Measurements from ENCODE around the gene TEDDM1. TPM values are rescaled to one million over a fixed set of nuclear protein-coding genes. Genes with fewer than 3 reads are reported as not detected.
"Not testable (repeated sequence)": the region's sequence is repeated elsewhere in the genome, so short reads cannot be mapped to it uniquely, and the experiment has no call there.

Gene TEDDM1, protein sequence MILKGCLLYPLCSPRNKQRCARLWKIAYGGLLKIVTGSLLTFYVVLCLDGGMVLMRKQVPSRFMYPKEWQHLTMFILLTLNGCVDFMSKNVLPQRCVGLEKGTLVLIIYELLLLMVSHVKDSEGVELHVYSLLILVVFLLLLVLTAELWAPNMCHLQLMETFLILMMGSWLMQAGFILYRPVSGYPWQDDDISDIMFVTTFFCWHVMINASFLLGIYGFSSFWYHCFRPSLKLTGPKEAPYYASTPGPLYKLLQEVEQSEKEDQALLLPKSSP
- total RNA-seq = not detected in 2 replicates

DNA sequence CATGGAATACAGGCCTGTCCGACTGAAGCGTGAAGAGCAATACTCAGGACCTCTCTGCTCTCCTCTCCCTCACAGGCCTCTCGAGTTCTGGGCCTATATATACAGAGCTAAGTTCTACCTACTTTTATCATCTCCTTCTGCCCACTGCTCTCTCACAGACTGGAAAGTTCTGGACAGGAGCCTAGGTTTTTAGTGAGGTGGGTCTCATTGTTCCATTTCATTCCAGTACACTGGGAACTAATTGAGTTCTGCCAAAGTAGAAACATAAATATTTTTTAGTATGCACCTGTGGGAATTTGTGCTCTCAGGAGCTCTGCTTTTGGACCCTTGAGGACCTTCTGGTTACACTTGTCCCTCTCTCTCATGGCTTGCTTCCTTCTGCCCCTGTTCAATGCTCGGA is at the start of gene TEDDM1:
Gene TEDDM1, minus strand, starts transcription at position 101 of the 400 bp plus-strand sequence. CDS start 182 bp downstream, outside the sequence.
- DNase-seq (ENCODE audit: low read depth) = no peak

DNA sequence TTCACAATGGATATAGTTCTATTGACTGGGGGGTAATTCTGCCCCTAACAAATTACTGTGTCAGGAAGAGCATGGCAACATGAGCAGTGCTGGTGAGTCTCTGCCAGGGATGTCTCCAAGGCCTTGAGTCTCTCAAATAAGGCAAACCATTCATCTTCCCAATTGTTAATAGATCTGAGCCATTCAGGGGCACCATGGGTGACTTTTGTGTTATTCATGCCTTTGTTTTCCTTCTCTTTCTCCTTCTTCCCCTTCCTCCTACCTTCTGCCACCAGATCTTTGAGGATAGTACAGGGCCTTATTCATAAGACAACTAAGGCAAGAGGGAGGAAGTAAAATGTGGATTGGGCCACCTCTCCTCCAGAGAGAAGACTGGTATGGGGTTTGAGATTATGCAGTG is 49.6 kb upstream of the TEDDM1 start, which contains the start of gene RGSL1:
Gene RGSL1, plus strand, starts transcription at position 60 of the 400 bp plus-strand sequence. Its CDS starts 20 bp downstream, at position 80.
- no peak for DNase-seq (ENCODE audit: low read depth)

DNA sequence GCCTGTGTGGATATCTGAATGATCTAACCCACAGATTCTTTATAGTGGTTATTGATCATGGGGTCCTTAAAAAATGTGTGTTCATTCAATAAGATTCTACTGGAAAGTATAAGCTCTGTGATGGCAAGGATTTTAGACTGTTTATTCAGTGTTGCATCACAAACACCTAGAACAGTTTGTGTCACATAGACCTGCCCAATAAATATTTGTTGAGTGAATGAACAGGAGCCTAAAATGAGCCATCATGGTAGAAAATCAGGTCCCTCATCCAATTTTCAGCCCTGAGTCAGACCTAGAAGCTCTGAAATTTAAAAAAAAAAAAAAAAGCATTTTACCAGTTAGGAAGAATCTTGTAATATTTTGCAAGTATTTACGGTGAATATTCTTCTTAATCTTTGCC is 47.2 kb upstream of the TEDDM1 start:
- DNase-seq (ENCODE audit: low read depth) = no peak

DNA sequence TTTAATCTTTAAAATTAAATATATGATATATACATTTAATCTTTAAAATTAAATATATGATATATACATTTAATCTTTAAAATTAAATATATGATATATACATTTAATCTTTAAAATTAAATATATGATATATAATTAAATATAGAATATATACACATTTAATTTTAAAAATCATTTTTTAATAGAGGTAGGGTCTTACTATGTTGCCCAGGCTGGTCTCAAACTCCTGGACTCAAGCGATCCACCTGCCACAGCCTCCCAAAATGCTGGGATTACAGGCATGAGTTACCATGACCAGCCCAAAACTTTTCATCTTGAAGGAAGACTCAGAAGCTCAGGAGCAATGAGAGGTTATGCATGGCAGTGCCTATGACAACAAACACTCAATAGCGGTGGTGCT is 46.7 kb upstream of the TEDDM1 start:
- DNase-seq (ENCODE audit: low read depth) = not testable (repeated sequence)

DNA sequence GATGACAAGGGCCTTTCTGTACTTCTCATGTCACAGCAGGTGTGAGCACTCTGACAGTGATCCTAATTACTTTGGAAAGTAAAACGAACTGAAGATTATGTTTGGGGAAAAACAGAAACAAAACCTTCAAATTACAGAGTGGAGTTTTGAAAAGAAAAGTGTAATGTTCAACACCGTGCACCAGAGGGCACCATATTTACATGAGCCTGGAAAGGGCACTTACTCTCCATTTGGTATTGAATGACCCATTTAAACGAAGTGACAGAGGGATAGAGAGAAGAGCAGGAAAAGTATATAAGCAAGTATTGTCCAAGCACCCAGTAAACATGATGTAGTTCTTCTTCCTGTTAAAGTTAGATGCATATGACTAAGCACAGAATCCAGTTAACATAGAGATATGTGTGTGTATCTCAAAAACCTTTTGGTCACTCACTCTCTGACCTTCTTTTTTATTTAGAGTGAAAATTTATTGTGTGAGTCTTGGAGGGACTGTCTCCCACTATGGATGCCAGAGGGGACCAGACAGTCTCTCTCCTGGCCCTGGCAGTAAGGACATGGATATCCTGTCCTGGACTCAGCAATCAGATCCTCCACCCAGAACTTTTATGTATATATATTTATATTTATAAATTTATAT is 45.7 kb upstream of the TEDDM1 start:
- DNase-seq (ENCODE audit: low read depth) = peak; percentile 49

DNA sequence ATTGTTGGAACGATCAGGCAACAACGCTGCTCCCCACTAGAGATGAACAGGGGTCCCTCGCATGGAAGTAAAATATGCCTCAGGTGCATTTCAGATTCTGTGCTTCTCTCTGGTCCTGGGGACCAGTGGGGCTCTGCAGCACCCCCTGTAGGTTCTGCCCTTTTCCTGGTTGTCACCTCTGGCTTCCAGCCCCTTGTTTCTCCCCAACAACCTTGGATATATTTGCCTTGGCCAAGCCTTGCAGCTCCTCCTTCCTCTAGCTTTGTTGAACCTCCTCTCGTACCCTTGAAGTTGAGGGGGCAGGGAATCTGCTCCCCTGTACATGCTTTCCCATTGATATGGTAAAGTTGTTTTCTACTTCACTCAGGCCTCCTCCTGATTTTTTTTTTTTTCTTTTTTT is 44.0 kb upstream of the TEDDM1 start:
- DNase-seq (ENCODE audit: low read depth) = no peak

DNA sequence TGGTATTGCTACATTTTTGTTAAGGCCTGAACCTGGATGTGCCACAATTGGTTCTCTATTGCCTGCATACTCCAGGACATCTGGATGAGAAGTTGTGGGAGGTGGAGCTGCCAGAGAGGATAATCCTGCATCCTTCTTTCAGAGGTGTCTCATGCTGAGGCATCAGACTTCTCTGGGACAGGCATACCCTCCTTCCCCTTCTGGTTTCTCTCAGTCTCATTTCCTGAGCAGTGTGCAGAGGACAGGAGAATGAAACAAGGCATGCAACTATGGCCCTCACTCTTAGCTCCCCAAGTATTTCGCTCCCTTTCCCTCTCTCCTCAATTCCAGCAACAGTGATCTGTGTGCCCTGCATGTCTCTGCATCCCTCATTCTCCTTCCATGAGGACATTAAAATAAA is 41.9 kb upstream of the TEDDM1 start:
- DNase-seq (ENCODE audit: low read depth) = no peak

DNA sequence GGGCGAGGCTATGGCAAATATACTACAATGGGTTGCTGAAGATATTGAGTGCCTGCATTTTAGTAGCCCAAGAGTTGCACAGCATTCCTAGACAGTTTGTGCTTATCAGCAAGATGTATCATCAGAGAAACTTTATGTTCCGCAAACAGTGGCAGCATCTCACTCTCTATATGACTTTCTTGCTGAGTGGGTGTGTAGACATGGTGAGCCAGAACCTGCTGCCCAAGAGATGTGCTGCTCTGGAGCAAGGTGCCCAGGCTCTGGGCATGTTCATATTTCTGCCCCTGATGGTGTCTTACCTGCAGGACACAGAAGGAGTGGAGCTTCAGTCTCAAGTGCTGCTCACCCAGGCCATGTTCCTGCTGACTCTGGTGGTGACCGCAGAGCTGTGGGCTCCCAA is 41.3 kb upstream of the TEDDM1 start:
- DNase-seq (ENCODE audit: low read depth) = no peak

DNA sequence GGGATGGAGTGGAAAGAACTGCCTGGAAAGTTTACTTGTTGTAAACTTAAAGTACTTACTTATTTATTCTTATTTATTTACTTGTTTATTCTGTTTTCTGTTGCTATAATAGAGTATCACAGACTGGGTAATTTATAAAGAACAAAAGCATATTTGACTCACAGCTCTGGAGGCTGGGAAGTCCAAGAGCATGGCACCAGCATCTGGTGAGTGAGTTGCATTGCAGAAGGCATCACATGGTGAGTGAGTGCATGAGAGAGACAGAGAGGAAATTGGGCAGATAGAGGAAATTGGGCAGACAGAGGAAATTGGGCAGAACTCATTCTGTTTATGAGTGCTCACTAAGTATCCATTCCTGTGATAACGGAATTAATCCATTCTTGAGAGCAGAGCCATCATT is 37.9 kb upstream of the TEDDM1 start:
- no peak for DNase-seq (ENCODE audit: low read depth)

DNA sequence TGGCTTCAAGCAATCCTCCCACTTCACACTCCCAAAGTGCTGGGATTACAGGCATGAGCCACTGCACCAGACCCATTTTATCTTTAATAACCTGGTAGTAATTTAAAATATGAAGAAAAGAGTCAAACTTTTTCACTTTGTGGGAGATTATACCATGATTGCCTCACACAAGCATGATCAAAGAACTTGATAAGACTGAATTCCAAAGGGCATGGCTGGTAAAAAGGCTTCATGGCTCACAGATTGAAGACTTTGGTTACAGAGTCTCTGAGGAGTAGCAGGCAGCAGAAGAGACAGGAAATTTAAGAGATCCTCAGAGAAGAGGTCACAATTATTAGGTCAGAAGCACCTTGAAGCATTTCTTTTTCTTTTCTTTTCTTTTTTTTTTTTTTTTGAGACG is 33.1 kb upstream of the TEDDM1 start:
- no peak for DNase-seq (ENCODE audit: low read depth)

DNA sequence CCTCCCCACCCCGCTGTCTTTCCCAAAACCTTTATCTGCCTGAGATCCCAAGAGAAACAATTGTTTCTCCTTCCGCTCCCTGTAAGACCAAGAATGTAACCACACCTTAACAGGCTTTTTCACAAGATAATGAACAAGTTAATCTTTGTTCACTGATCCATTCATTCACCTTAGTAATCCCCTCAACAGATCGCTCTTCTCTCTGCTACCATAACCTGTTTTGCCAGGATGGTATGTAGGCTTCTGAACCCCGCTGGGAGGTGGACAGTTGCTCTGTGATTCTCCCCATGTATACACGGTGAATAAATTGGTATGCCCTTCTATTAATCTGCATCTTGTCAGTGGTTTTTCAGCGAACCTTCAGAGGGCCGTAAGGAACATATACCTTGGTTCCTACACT is 30.8 kb upstream of the TEDDM1 start:
- no peak for DNase-seq (ENCODE audit: low read depth)

DNA sequence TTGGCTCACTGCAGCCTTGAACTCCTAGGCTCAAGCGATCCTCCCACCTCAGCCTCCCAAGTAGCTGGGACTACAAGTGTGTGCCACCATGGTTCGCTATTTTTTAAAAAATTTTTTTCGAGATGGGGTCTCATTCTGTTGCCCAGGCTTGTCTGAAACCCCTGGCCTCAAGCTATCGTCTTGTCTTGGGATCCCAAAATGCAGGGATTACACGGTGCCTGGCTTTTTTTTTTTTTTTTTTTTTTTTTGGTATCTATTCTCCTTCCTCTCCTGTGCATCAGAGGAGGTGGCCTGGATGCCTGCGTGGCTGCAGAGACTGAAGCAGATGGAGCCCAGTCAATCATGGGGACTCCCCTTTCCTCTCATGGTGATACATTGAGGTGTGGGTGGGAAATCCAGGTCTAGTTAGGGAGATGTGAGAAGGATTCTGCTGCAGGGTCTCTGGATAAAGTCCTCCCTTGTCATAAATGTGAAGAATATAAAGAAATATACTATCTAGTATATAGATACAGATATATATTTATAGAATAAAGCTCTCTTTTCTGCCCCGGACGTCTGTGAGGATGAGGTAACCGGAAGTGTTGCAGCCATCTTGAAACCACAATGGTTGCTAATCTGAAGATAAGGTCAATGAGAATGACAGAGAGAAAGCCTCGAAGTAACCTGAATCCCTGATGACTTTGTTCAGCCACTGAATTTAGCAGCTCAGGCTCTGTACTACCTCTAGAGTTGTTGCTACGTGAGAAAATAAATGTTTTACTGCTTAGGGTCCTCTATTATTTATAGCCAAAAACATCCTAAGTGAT is 30.0 kb upstream of the TEDDM1 start:
- no peak for DNase-seq (ENCODE audit: low read depth)

DNA sequence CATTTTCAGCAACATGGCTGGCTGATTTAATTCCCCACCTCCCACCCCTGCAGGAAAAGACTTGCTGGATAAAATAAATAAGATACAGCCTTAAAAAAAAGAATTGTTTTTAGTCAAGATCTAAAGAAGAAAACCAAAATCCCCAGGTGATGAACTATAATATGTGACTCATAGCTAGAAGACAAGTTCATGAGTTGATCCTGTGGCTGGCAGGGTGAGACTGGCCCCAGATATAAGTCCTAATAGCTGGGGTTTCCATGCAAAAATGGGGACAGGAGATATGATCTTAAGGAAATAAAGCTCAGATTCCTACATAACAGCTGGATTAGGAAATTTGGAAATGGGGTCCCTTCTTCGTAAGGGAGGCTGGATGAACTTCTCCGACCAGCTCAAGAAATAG is 27.6 kb upstream of the TEDDM1 start:
- no peak for DNase-seq (ENCODE audit: low read depth)

DNA sequence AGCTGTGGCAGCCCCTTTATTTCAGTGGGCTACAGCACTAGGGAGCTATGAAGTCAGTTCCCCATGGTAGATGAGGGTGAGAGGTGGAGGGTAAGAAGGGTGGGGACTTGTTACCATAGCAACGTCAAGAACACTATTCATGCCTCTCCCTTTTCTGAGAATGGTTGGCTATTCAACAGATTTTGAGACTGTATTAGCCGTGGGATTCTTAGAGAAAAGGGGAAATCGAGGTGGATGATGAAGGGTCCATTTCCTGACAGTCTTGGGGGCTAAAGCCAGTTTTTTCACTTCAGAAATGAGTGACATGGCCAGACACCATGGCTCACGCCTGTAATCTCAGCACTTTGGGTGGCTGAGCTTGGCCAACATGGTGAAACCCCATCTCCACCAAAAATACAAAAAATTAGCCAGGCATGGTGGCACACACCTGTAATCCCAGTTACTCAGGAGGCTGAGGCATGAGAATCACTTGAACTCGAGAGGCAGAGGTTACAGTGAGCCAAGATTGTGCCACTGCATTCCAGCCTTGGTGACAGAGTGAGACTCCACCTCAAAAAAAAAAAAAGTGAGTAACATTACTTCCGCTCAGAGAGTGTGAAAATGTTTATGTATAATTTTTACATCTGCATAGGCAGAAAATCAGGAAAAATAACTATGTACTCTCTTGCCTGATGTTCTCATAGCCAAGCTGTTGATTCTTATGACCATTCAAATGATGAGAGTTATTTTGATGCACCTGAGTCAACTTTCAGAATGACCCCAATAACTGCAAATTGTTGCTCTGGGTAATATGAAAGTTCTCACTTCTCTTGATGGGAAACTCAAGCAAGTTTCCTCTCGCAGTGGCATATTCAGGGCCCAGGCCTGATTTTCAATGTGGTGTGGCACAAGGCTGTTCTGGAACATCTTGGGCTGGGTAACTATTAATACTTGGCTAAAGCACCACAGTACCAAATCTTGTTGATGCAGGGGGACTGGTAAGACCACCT is 26.3 kb upstream of the TEDDM1 start:
- DNase-seq (ENCODE audit: low read depth) = no peak

DNA sequence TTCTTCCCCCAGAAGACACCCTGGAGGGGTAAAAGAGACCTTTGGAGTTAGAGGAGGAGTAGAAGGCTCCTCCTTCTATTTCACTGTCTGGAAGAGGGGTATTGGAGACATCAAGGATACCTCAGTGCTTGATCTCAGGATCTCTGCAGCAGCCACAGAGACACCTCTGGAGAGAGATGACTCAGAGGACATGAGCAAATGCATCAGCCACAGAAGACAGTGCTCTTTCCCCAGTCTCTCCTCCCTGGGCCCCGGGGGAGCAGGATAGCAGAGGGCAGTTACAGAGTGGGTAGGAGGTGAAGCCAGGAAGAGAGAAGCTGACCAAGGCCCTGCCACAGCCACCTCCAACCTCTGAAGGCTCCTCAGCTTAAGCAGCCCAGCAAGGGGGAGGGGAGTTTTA is 15.3 kb upstream of the TEDDM1 start:
- no peak for DNase-seq (ENCODE audit: low read depth)

DNA sequence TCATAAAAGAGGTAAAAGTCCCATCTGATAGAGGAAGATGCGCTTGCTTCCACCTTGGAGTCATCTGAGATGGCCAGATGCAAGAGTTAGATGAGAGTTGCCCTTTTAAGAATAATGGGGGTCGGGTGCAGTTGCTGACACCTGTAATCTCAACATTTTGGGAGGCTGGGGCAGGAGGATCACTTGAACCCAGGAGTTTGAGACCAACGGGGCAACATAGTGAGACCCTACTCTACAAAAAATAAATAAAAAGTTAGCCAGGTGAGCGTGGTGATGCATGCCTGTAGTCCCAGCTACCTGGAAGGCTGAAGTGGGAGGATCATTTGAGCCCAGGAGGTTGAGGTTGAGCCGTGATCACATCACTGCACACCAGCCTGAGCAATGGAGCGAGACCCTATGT is 13.5 kb upstream of the TEDDM1 start:
- no peak for DNase-seq (ENCODE audit: low read depth)

DNA sequence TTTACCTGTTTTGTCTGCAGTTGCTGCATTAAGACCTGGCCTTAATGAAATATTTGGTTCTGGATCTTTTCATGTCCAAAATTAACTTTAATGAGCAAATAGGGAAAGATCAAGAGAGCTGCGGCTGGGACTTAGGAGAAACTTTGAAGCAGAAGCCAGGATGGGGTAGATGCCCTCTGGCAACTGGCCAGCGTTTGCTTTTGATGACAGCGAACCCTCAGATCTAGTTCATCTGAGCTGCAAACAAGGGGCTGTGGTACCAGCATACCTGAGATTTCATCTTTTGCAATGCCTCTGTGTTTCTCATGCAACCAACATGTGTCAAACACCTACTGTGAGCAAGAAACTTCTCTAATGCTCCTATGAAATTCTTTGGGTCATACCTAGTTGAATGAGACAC is 13.0 kb upstream of the TEDDM1 start:
- DNase-seq (ENCODE audit: low read depth) = no peak

DNA sequence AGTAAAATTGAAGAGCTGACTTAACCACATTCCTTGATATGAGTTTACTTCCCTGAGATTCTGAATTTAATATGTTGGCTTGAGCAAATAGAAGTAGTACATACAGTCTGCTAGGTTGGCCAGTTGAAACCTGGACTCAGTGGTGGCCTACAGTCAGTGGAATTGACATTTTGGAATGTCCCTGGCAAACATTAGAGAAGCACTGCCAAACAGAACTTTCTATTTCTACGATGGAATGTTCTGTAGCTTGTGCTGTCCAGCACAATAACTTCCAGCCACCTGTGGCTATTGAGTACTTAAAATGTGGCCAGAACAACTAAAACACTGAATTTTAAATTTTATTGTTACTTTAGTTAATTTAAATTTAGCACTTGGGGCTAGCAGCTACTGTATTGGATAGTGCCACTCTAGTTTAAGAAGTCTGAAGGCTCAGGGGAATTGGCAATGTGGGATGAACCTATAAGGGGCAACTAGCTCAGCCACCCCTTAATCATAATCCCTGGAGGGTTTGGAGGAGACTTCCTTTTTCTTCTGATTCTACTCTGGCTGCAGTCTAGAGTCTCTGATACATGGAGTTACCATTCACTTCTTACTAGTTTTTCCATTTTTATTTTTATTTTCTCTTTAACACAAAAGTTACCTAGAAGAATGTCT is 10.3 kb upstream of the TEDDM1 start:
- no peak for DNase-seq (ENCODE audit: low read depth)

DNA sequence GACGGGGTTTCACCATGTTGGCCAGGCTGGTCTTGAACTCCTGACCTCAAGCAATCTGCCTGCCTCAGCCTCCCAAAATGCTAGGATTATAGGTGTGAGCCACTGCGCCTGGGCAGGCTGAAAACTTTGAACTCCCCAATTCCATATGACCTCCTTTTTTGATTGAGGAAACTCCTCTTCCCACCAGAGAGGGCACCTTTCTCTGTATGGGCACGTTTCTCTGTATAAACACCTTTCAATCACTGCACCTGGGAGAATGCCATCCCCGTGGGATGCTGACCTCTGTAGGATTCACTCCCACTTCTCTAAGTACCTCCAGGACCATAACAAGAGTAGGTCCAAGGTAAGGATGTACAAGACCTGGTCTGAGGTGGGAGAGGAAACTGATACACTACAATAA is 9.7 kb upstream of the TEDDM1 start:
- no peak for DNase-seq (ENCODE audit: low read depth)

DNA sequence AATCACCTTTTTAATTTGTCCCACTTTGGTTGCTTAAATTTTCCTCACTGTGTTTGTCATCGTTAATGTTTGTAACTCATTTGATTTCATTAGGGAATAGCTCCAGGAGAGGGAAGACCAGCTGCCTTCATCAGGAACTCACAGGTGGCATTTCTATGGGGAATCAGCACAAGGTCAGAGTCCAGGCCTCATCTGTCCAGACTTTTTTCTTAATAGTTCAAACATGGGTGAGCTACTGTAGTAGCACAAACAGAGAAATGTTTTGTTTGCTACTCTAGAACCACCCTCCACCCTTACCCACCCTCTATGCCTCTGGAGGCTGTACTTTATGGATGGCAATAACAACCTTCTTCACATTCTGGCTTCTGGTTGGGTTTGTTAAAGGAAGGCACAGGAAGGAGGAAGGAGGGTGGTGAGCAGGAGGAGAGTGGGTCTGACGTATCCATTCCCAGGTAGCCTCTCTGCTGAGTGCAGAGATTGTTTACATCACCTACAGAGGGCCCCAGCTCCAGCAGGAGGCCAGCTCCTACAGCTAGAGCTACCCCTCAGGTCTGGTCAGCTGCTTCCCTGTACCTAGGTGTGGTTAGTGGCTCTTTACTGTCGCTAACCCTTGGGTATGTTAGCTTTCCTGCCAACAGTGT is 8.1 kb upstream of the TEDDM1 start:
- no peak for DNase-seq (ENCODE audit: low read depth)

DNA sequence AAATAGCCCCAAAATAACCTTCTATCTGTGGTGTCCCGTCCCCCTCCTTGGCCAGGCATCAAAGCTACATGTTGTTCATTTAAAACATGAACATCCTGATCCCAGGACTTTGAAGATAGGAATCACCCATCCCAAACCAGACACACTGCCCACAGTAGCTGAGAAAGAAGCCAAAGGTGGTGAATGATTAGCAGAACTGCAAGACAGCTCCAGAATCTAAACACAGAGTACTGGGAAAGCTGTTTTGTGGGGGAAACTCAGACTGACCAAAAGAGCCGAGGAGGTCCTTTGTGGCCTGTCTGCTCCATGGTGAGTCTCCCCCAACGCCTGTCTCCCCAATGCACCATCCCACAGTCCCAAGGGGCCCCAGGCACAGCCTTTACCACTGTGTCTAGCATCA is 7.3 kb upstream of the TEDDM1 start:
- DNase-seq (ENCODE audit: low read depth) = peak; percentile 72

All from renal cortical epithelial cell (primary cell).